GM19328 (cell line): Measurements from ENCODE around the gene EHMT1.
"Not testable (repeated sequence)": the region's sequence is repeated elsewhere in the genome, so short reads cannot be mapped to it uniquely, and the experiment has no call there.

Source experiments
- ATAC-seq: cut with Tn5 transposase; IDR thresholded peaks from one replicate; pipeline ENCODE4 v1.9.1; 2021; ENCODE audit warnings: mild to moderate bottlenecking, moderate library complexity; ENCODE audit not compliant: unreplicated experiment

EHMT1 gene

GRCh38 chr9:137800196-137801022, 181.6 kb downstream of the EHMT1 start:
- ATAC-seq = no peak

- ATAC-seq = no peak
Observed at GRCh38 chr9:137801023-137801319, 182.2 kb downstream of the EHMT1 start.

GRCh38 chr9:137802021-137802420, 183.2 kb downstream of the EHMT1 start:
- no peak for ATAC-seq

GRCh38 chr9:137802521-137803243, 183.9 kb downstream of the EHMT1 start:
- ATAC-seq = no peak

- no peak for ATAC-seq
Observed at GRCh38 chr9:137804908-137805630, 186.3 kb downstream of the EHMT1 start.

GRCh38 chr9:137807721-137808703, 189.2 kb downstream of the EHMT1 start:
- no peak for ATAC-seq

DNA sequence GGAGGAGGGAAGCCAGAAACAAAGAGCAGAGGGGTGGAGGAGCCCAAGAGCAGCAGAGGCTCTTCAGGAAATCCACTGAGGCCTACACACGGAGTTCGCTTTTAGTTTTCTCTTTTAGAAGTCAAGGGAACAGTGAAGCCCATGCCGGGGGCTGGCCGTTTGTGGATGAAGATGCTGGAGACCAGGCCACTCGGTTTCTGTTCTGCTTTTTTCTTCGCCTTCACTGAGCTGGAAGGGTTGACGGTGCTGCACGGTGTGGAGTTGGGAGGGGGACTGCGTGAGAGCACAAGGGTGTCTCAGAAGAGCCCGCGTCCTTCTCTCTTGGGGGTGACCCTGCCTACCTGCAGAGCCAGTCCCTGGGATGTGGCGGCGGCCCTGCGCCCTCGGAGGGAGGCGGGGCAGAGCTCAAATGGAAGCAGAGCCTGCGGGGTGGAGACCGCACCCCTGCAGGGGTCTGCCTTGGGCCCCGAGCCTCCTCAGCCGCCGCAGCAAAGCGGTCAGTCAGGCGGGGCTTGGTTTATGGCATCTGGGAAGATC, 190.3 kb downstream of the EHMT1 start:
- ATAC-seq = no peak

DNA sequence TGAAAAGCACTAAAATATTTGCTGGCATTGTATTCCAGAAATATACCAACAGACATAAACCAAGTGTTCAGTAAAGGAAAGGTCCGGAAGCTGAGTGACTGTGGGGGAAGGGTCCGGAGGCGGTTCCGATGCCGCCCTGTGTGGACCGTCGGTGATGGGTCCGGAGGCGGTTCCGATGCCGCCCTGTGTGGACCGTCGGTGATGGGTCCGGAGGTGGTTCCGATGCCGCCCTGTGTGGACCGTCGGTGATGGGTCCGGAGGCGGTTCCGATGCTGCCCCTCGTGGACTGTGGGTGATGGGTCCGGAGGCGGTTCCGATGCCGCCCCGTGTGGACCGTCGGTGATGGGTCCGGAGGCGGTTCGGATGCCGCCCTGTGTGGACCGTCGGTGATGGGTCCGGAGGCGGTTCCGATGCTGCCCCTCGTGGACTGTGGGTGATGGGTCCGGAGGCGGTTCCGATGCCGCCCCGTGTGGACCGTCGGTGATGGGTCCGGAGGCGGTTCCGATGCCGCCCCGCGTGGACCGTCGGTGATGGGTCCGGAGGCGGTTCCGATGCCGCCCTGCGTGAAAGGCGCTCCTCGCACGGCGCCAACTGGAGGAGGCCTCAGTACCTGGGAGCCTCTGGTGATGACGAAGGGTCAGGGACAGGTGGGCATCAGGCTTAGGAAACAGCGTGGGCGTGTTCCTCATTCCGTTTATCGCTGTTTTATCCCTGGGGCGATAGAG, 191.1 kb downstream of the EHMT1 start:
- ATAC-seq = not testable (repeated sequence)

GRCh38 chr9:137811283-137811870, 192.6 kb downstream of the EHMT1 start:
- no peak for ATAC-seq

- ATAC-seq = no peak
Observed at GRCh38 chr9:137812356-137813023, 193.7 kb downstream of the EHMT1 start.

DNA sequence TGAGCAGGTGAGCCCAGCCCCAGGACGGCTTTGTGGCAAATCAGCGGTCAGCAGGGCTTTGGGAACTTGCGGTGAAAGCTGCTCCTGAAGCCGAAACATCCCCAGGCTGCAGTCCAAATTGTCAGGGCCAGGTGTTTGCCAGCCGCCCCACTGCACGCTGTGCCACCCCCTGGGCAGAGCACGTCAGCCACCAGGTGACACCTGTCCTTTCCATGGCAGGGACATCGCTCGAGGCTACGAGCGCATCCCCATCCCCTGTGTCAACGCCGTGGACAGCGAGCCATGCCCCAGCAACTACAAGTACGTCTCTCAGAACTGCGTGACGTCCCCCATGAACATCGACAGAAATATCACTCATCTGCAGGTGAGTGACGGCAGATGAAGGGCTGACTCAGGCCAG, 194.4 kb downstream of the EHMT1 start:
- no peak for ATAC-seq

GRCh38 chr9:137813651-137814415, 195.0 kb downstream of the EHMT1 start:
- ATAC-seq = no peak

- no peak for ATAC-seq
Observed at GRCh38 chr9:137814436-137814835, 195.6 kb downstream of the EHMT1 start.

GRCh38 chr9:137814841-137815240, 196.0 kb downstream of the EHMT1 start:
- no peak for ATAC-seq

- no peak for ATAC-seq
Observed at GRCh38 chr9:137815256-137816255, 196.8 kb downstream of the EHMT1 start.

GRCh38 chr9:137816531-137817235, 197.9 kb downstream of the EHMT1 start:
- no peak for ATAC-seq
